H1 (cell line): ENCODE measurements around the gene WNT3A. TPM values are rescaled to one million over a fixed set of nuclear protein-coding genes. Genes with fewer than 3 reads are reported as not detected.

ENCODE experiments used
- CTCF ChIA-PET: fragments of 300-600 bp; sonication (Branson Sonifier 250); formaldehyde crosslinking; loops from one replicate; lab custom pipeline; 2021; ENCODE audit not compliant: partially characterized antibody; lab: Charles Lee
- POLR2A ChIA-PET: fragments of 300-600 bp; sonication (Branson Sonifier 250); formaldehyde crosslinking; loops from one replicate; lab custom pipeline; 2021; ENCODE audit warnings: inconsistent platforms; ENCODE audit not compliant: partially characterized antibody; lab: Charles Lee
- DNase-seq, 2 experiments: peaks; one replicate each; pipeline versions ENCODE4 v3.0.0 to v3.0.0-alpha.2; 2010 to 2022; ENCODE audit warnings: low spot score in 2 of 2, low read depth in 1 of 2, mixed read lengths in 1 of 2
- FAIRE-seq: peaks from 2 replicates; lab custom pipeline; 2011; peaks lifted over from hg19 to GRCh38; lab: Jason Lieb, UNC
- H2AFZ ChIP-seq: 2 replicates; pipeline ENCODE4 v1.8.1; 2012; ENCODE audit warnings: low read length, inconsistent platforms
- H2AK5ac ChIP-seq: 2 replicates; pipeline ENCODE4 v1.6.1; 2013; ENCODE audit warnings: low read depth, low read length
- H2BK120ac ChIP-seq: replicated peaks from 2 replicates; pipeline ENCODE3; 2013; ENCODE audit warnings: low read depth, low read length, inconsistent platforms
- H2BK12ac ChIP-seq: 2 replicates; pipeline ENCODE4 v1.6.1; 2013; ENCODE audit warnings: low read depth, low read length
- H2BK15ac ChIP-seq: 2 replicates; pipeline ENCODE4 v1.6.1; 2013; ENCODE audit warnings: low read length
- H2BK20ac ChIP-seq: 2 replicates; pipeline ENCODE4 v1.6.1; 2013; ENCODE audit warnings: low read length
- H2BK5ac ChIP-seq: 2 replicates; pipeline ENCODE4 v1.6.1; 2013; ENCODE audit warnings: low read depth, low read length
- H3K14ac ChIP-seq: 2 replicates; pipeline ENCODE4 v1.6.1; 2013; ENCODE audit warnings: inconsistent platforms; ENCODE audit not compliant: insufficient read length
- H3K18ac ChIP-seq: 2 replicates; pipeline ENCODE4 v1.6.1; 2013; ENCODE audit warnings: low read length; ENCODE audit errors: extremely low read depth
- H3K23ac ChIP-seq: 2 replicates; pipeline ENCODE4 v1.6.1; 2013; ENCODE audit warnings: inconsistent platforms; ENCODE audit not compliant: insufficient read length
- H3K23me2 ChIP-seq: 2 replicates; pipeline ENCODE4 v1.6.1; 2013; ENCODE audit warnings: low read depth, low read length
- H3K27ac ChIP-seq: 2 replicates; pipeline ENCODE4 v1.6.1; 2011; ENCODE audit warnings: low read depth, low read length, inconsistent platforms
- H3K27me3 ChIP-seq, 4 experiments: replicated peaks in 1 of 4; 1 replicate in 1 of 4; 2 replicates in 3 of 4; pipeline versions ENCODE4 v1.6.1 to v1.8.1; 2011 to 2013; ENCODE audit warnings: low read length in 3 of 4, mild to moderate bottlenecking in 3 of 4, inconsistent platforms in 2 of 4, mixed read lengths in 2 of 4, moderate library complexity in 1 of 4; ENCODE audit not compliant: control insufficient read depth in 3 of 4, insufficient read depth in 3 of 4; ENCODE audit errors: extremely low read depth in 1 of 4
- H3K36me3 ChIP-seq, 4 experiments: 2 replicates each; pipeline versions ENCODE4 v1.6.1 to v1.8.1; 2011 to 2013; ENCODE audit warnings: mild to moderate bottlenecking in 4 of 4, low read length in 3 of 4, moderate library complexity in 2 of 4, control low read depth in 1 of 4, inconsistent platforms in 1 of 4; ENCODE audit not compliant: insufficient read depth in 4 of 4, control insufficient read depth in 2 of 4
- H3K4ac ChIP-seq: replicated peaks from 2 replicates; pipeline ENCODE3; 2013; ENCODE audit warnings: low read length, low read depth, mixed read lengths, inconsistent platforms; ENCODE audit not compliant: insufficient read length
- H3K4me1 ChIP-seq, 4 experiments: replicated peaks in 1 of 4; 1 replicate in 1 of 4; 2 replicates in 3 of 4; pipeline versions ENCODE4 v1.6.1 to v1.8.1; 2011 to 2013; ENCODE audit warnings: low read length in 3 of 4, inconsistent platforms in 2 of 4, mixed read lengths in 1 of 4; ENCODE audit not compliant: insufficient read depth in 4 of 4, control insufficient read depth in 3 of 4
- H3K4me2 ChIP-seq, 2 experiments: 2 replicates each; pipeline versions ENCODE4 v1.6.1 to v1.8.1; 2011 to 2013; ENCODE audit warnings: low read depth in 2 of 2, low read length in 2 of 2, control low read depth in 1 of 2, inconsistent platforms in 1 of 2, mild to moderate bottlenecking in 1 of 2; ENCODE audit not compliant: insufficient read depth in 1 of 2
- H3K4me3 ChIP-seq, 4 experiments: fragments of 200-600, 300-600 bp in 1 of 4; sonication (generic), shearing (Covaris generic), sonication (Bioruptor Twin) in 1 of 4; 2 replicates each; pipeline versions ENCODE4 v1.5.1 to v1.8.1; 2011 to 2016; ENCODE audit warnings: low read length in 4 of 4, low read depth in 3 of 4, control low read depth in 2 of 4, inconsistent platforms in 2 of 4, mild to moderate bottlenecking in 2 of 4, mixed read lengths in 1 of 4, moderate library complexity in 1 of 4; ENCODE audit not compliant: insufficient read depth in 2 of 4; ENCODE audit errors: extremely low read depth in 1 of 4
- H3K56ac ChIP-seq: replicated peaks from 2 replicates; pipeline ENCODE3; 2013; ENCODE audit warnings: low read depth, mild to moderate bottlenecking, mixed read lengths, low read length, inconsistent platforms; ENCODE audit not compliant: insufficient read length
- H3K79me1 ChIP-seq: 2 replicates; pipeline ENCODE4 v1.6.1; 2013; ENCODE audit warnings: low read depth, low read length, control low read depth
- H3K79me2 ChIP-seq, 2 experiments: 2 replicates each; pipeline versions ENCODE4 v1.6.1 to v1.8.1; 2012 to 2013; ENCODE audit warnings: low read length in 2 of 2, mild to moderate bottlenecking in 2 of 2, inconsistent platforms in 1 of 2; ENCODE audit not compliant: insufficient read depth in 2 of 2, control insufficient read depth in 1 of 2
- H3K9ac ChIP-seq, 4 experiments: replicated peaks in 1 of 4; 1 replicate in 1 of 4; 2 replicates in 3 of 4; pipeline versions ENCODE4 v1.6.1 to v1.8.1; 2011 to 2013; ENCODE audit warnings: low read depth in 3 of 4, low read length in 3 of 4, control low read depth in 2 of 4, mild to moderate bottlenecking in 2 of 4, moderate library complexity in 2 of 4, inconsistent platforms in 1 of 4; ENCODE audit errors: extremely low read depth in 1 of 4
- H3K9me3 ChIP-seq, 2 experiments: 2 replicates each; pipeline versions ENCODE4 v1.6.1 to v1.8.1; 2012 to 2013; ENCODE audit warnings: mild to moderate bottlenecking in 2 of 2, moderate library complexity in 2 of 2, control low read depth in 1 of 2, inconsistent platforms in 1 of 2, low read depth in 1 of 2, low read length in 1 of 2, mixed read lengths in 1 of 2; ENCODE audit not compliant: insufficient read depth in 2 of 2
- H4K20me1 ChIP-seq, 2 experiments: replicated peaks in 1 of 2; 2 replicates each; pipeline versions ENCODE3 to v1.8.1; 2011 to 2013; ENCODE audit warnings: inconsistent platforms in 2 of 2, low read length in 2 of 2, mild to moderate bottlenecking in 1 of 2; ENCODE audit not compliant: insufficient read depth in 2 of 2, control insufficient read depth in 1 of 2
- H4K5ac ChIP-seq: 2 replicates; pipeline ENCODE4 v1.6.1; 2013; ENCODE audit warnings: low read length, low read depth, mixed read lengths, inconsistent platforms; ENCODE audit not compliant: insufficient read length
- H4K8ac ChIP-seq: 2 replicates; pipeline ENCODE4 v1.8.0; 2013; ENCODE audit warnings: mild to moderate bottlenecking, moderate library complexity, low read length, inconsistent platforms; ENCODE audit not compliant: insufficient read depth; ENCODE audit errors: extremely low read depth
- H4K91ac ChIP-seq: replicated peaks from 2 replicates; pipeline ENCODE3; 2013; ENCODE audit warnings: low read length, mixed read lengths, inconsistent platforms; ENCODE audit not compliant: insufficient read length
- JUND ChIP-seq: IDR thresholded peaks from 2 replicates; pipeline ENCODE4 v1.6.1; 2011; ENCODE audit warnings: mild to moderate bottlenecking, improper control_type of control experiment, low read length
- POLR2AphosphoS5 ChIP-seq: IDR thresholded peaks from 2 replicates; pipeline ENCODE4 v1.6.1; 2011; ENCODE audit warnings: low read depth, low read length
- POU5F1 ChIP-seq: IDR thresholded peaks from 2 replicates; pipeline ENCODE4 v1.6.1; 2011; ENCODE audit warnings: low read depth, mild to moderate bottlenecking, low read length, moderate library complexity
- SP4 ChIP-seq: IDR thresholded peaks from 2 replicates; pipeline ENCODE4 v1.6.1; 2012; ENCODE audit warnings: low read length, inconsistent platforms
- SUZ12 ChIP-seq: fragments of 200-600 bp; sonication (generic); IDR thresholded peaks from 2 replicates; pipeline ENCODE4 v1.6.1; 2012; ENCODE audit warnings: mild to moderate bottlenecking, inconsistent platforms, low read length, moderate library complexity, mixed read lengths
- TAF1 ChIP-seq: IDR thresholded peaks from 2 replicates; pipeline ENCODE4 v1.6.1; 2011; ENCODE audit warnings: mild to moderate bottlenecking, low read depth, low read length
- TCF12 ChIP-seq: IDR thresholded peaks from 2 replicates; pipeline ENCODE4 v1.6.1; 2011; ENCODE audit warnings: low read depth, mild to moderate bottlenecking, low read length
- YY1 ChIP-seq: IDR thresholded peaks from 2 replicates; pipeline ENCODE4 v1.6.1; 2011; ENCODE audit warnings: low read depth, mild to moderate bottlenecking, low read length
- WGBS, 2 experiments: shearing (Covaris generic) in 1 of 2; methylation state at CpG; one replicate each; pipeline versions ENCODE4 v1.1.6 to v1.1.7; 2013 to 2015; ENCODE audit warnings: low lambda C conversion rate in 2 of 2, mixed read lengths in 2 of 2, inconsistent platforms in 1 of 2, low coverage in 1 of 2, missing lambda C conversion rate in 1 of 2; ENCODE audit not compliant: insufficient replicate concordance in 2 of 2, insufficient coverage in 1 of 2, insufficient read length in 1 of 2; ENCODE audit errors: extremely low coverage in 1 of 2, missing lambda C conversion rate in 1 of 2; 5-methylcytosine and 5-hydroxymethylcytosine counted together
- polyA plus RNA-seq, 7 experiments: library from polyadenylated mRNA; depleted of rRNA in 3 of 7; stranded (reverse) in 5 of 7; unstranded in 2 of 7; fragments of >200 nt in 5 of 7; fragments of 200-250 nt in 2 of 7; gene quantifications; 1 replicate in 5 of 7; 2 replicates in 1 of 7; 4 replicates in 1 of 7; pipeline versions ENCODE4 v1.2.1 to v1.2.3, GENCODE V29; 2011 to 2013; ENCODE audit warnings: missing spikeins in 2 of 7, mixed read lengths in 2 of 7
- total RNA-seq: library from RNA; stranded (reverse); fragmentation: NEBNext Ultra II Directional; extraction: Animal tissue kit (Norgen Biotek cat#: 25700); gene quantifications from 2 replicates; pipeline ENCODE4 v1.2.1, GENCODE V29; 2021
- TF ChIP-seq, protein P1 (sequence below): IDR thresholded peaks from 2 replicates; pipeline ENCODE4 v1.6.1; 2012; ENCODE audit warnings: low read length, inconsistent platforms

The WNT3A gene
- total and polyA plus RNA-seq, 2 of the 8 experiments (the other 6 are each of a cell fraction or from before 2014, with no cell fraction given) = 0.08 to 0.19 TPM

GRCh38 chr1:228109073-228109961 is 102.5 kb downstream of the WNT3A start, which contains the start of gene MRPL55:
TSS of gene MRPL55 (minus strand) at chr1:228109299. CDS start at chr1:228108260, 1,039 bp downstream.
- H3K36me3 ChIP-seq = peaks cover 3 to 16% (median 8%) of the 10 kb centered on the region in 4 experiments; a peak in 5 of 8 replicates
- H4K91ac ChIP-seq = no peak within 1 kb of the TSS
- FAIRE-seq = no peak
- H3K27me3 ChIP-seq = peaks cover 0 to 6% (median 5%) of the 10 kb centered on the region in 4 experiments; a peak in 2 of 7 replicates
- DNase-seq = peak; percentile 85 to 100
- no peak within 1 kb of the TSS for H3K14ac ChIP-seq
- no peak within 1 kb of the TSS for H2BK20ac ChIP-seq
- ChIA-PET CTCF (interaction anchor here (1.0 to 2.5 kb wide), 4 partner anchors 21 to 62 kb away, joined by 3 to 14 read pairs (median 4); no protein-coding TSS in a partner anchor), POLR2A (interaction anchor here (0.8 to 2.1 kb wide), 6 partner anchors 9 to 56 kb away, joined by 3 to 9 read pairs (median 4); partner anchors contain the start of gene ARF1)
- peak within 1 kb of the TSS; percentile 73 for H2AFZ ChIP-seq
- H3K4me2 ChIP-seq = peak within 1 kb of the TSS; percentile 79 to 90
- H4K8ac ChIP-seq = peak within 1 kb of the TSS; percentile 97
- peaks cover 3 to 8% of the 10 kb centered on the region in 2 experiments; a peak in 2 of 4 replicates for H3K79me2 ChIP-seq
- H3K4ac ChIP-seq = no peak within 1 kb of the TSS
- no peak within 1 kb of the TSS for H3K56ac ChIP-seq
- H3K9me3 ChIP-seq = no peaks in the 10 kb centered on the region
- peaks cover 8% of the 10 kb centered on the region; the same call in 1 of the 2 replicates for H3K23me2 ChIP-seq
- peak within 1 kb of the TSS; percentile 13; the same call in 1 of the 2 replicates for H2BK5ac ChIP-seq
- H3K79me1 ChIP-seq = peaks cover 12% of the 10 kb centered on the region; the same call in 1 of the 2 replicates
- H2BK15ac ChIP-seq = no peak within 1 kb of the TSS
- peak within 1 kb of the TSS; percentile 83 for H3K27ac ChIP-seq
- 1% methylated on average over 43 of the region's 66 CpGs; no CpG with 5 or more reads in 1 of the 2 experiments for WGBS, 2 experiments
- H3K4me3 ChIP-seq = peak within 1 kb of the TSS; percentile 71 to 96 (median 88)
- H3K4me1 ChIP-seq = peaks cover 0 to 7% (median under 1%) of the 10 kb centered on the region in 4 experiments; a peak in 5 of 7 replicates
- no peak within 1 kb of the TSS for H2BK120ac ChIP-seq
- H4K20me1 ChIP-seq = peaks cover 0 to 13% of the 10 kb centered on the region in 2 experiments
- H2AK5ac ChIP-seq = 0 out of 2 replicates have a peak within 1 kb of the TSS, but pooled peaks have one; percentile 15
- no peak within 1 kb of the TSS for H3K23ac ChIP-seq
- H3K18ac ChIP-seq = peak within 1 kb of the TSS; percentile 63
- peak within 1 kb of the TSS; percentile 85 to 95 (median 86) for H3K9ac ChIP-seq
- H2BK12ac ChIP-seq = no peak within 1 kb of the TSS
- H4K5ac ChIP-seq = peak within 1 kb of the TSS; percentile 4
- TF ChIP-seq POU5F1 (no peak), TCF12 (no peak), TAF1 (peak; percentile 84), POLR2AphosphoS5 (peak; percentile 98), JUND (0 out of 2 replicates have a peak, but pooled peaks have one; percentile 39), SP4 (peak; percentile 93), YY1 (0 out of 2 replicates have a peak, but pooled peaks have one; percentile 2), SUZ12 (no peak)
- TF ChIP-seq, protein P1, sequence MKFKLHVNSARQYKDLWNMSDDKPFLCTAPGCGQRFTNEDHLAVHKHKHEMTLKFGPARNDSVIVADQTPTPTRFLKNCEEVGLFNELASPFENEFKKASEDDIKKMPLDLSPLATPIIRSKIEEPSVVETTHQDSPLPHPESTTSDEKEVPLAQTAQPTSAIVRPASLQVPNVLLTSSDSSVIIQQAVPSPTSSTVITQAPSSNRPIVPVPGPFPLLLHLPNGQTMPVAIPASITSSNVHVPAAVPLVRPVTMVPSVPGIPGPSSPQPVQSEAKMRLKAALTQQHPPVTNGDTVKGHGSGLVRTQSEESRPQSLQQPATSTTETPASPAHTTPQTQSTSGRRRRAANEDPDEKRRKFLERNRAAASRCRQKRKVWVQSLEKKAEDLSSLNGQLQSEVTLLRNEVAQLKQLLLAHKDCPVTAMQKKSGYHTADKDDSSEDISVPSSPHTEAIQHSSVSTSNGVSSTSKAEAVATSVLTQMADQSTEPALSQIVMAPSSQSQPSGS = no peak; the same call in 1 of the 2 replicates
